K562 (cell line): ENCODE results near the gene PLD1.

Experiments used
- ARID2 ChIP-seq: fragments of 450-650 bp; IDR thresholded peaks from 2 replicates; pipeline ENCODE4 v1.6.1; 2017; ENCODE audit warnings: antibody characterized with exemption, mild to moderate bottlenecking
- CBX2 ChIP-seq: fragments of 200-600 bp; sonication (generic); IDR thresholded peaks from one replicate; pipeline ENCODE4 v1.6.1; 2012; ENCODE audit warnings: mild to moderate bottlenecking, low read length, inconsistent platforms; ENCODE audit not compliant: insufficient read depth, poor library complexity, severe bottlenecking
- ELF1 ChIP-seq: fragments of 200-800 bp; sonication (Bioruptor generic); IDR thresholded peaks from 2 replicates; pipeline ENCODE4 v1.6.1; 2016; ENCODE audit warnings: missing genetic modification characterization, missing compliant biosample characterization
- HMG20B ChIP-seq: fragments of 250-450 bp; sonication (Bioruptor Pico); IDR thresholded peaks from 2 replicates; pipeline ENCODE4 v1.5.0; 2021; ENCODE audit warnings: mild to moderate bottlenecking
- IRF2 ChIP-seq: sonication (generic); formaldehyde crosslinking; IDR thresholded peaks from 2 replicates; pipeline ENCODE4 v1.8.1; 2022; ENCODE audit warnings: mild to moderate bottlenecking, missing genetic modification reagents
- SETDB1 ChIP-seq: IDR thresholded peaks from one replicate; pipeline ENCODE4 v1.6.1; 2012; ENCODE audit warnings: low read length, control low read depth, inconsistent platforms

DNA sequence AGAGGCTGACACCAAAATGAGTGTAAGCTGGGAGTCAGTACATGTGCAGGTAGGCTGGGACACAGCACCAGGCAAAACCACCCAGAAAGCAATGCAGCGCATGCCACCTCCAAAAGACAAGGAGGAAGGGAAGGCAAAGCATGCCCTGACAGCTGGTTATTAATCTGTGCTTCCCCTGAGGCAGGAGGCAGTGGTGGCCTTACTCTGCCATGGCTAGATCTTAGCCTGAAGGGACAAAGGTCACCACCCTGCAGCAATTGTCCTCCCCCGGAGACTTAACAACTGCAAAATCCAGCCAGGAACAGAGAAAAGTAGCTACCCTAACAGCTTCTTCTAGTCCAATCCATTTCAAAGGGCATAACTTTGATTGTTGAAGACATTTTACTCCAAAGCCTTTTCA, 73.7 kb downstream of the PLD1 start:
- TF ChIP-seq HMG20B (CRISPR knock-in tag) (no peak), IRF2 (CRISPR knock-in tag) (no peak), CBX2 (no peak), ELF1 (no peak), SETDB1 (no peak), ARID2 (no peak)
